Measurements from ENCODE around the gene P4HB.

The P4HB gene

DNA sequence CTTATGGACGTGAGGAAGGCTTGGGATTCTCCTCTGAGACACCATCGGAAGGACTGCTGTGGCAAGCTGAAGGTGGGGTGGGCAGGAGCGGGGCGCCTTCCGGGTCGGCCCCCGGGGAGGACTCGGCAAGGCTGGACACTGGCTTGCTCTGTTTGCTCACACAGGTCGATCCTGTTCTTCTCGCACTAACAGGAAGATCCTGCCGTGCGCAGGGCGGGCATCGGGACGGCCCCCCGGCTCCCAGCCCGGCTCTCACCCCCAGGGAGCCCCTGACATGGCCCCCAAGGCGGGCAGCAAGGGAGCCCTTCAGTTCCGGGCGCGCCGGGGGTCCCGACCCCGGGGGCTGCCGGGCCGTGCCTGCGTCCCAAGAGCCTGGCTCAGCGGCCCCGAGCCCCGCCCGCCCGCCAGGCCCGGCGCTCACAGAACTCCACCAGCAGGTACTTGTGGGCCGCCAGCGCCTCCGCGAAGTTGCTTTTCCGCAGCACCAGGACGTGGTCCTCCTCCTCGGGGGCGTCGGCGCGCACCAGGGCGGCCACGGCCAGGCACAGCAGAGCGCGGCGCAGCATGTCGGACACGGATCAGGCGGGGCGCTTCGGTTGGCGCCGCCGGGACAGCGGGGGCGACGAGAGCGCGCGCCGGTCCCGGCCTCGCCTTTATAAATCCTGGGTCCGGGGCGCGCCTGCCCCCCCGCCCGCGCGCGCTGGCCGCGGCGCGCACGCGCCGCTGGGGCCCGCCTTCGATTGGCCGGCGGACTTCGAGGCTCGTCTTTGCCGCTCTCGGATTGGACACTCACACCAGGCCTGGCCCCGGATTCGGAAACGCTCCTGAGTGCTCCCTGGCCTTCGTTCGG is at the start of gene P4HB:
Gene P4HB (minus strand): TSS at position 630 of the 850 bp plus-strand sequence. CDS start 64 bp downstream, at position 566.
- peak in 1 of 2 donors; percentile 94 for DNase-seq (ENCODE audit: low read depth in 2 of 2)

GRCh38 chr17:81909231-81909630 is 48.9 kb upstream of the P4HB start:
- DNase-seq (ENCODE audit: low read depth in 2 of 2): no peak

GRCh38 chr17:81908793-81909192 is 48.5 kb upstream of the P4HB start:
- no peak for DNase-seq (ENCODE audit: low read depth in 2 of 2)

- DNase-seq (ENCODE audit: low read depth in 2 of 2): no peak
Observed at GRCh38 chr17:81907219-81908145, 47.1 kb upstream of the P4HB start.

DNA sequence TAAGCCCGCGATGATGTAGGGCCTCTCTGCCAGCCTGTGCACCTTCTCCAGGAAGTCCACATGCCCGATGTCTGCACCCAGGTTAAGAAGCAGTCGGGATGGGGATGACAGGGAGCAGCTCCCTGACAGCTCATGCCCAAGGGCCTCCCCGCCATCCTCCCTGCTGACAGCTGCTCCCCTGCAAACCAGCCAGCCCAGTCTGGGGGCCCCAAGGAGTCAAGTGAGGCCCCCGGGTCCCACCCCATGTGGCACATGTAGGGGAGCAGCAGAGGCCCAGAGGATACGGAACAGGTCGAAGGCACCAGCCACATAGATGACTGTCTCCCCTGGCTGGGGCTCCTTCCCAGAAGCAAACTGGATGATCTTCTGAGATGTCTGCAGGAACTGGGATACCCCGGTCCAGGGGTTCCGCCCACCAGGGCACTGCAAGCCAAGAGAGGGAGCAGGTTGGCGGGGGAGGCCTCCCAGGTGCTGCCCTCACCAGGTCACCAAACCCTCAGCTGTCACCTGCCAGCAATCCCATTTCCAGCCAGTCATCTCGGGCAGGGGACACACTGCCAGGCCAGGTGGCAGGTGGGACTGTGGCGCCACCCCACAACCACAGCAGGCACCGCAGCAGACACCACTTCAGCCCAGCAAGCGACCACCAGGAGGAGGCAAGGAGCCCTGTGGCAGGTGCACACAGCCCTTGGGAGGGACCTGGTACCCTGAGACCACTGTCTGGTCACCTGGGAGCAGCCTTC is 46.3 kb upstream of the P4HB start:
- DNase-seq (ENCODE audit: low read depth in 2 of 2): no peak

GRCh38 chr17:81905993-81906392 is 45.7 kb upstream of the P4HB start:
- no peak for DNase-seq (ENCODE audit: low read depth in 2 of 2)

DNA sequence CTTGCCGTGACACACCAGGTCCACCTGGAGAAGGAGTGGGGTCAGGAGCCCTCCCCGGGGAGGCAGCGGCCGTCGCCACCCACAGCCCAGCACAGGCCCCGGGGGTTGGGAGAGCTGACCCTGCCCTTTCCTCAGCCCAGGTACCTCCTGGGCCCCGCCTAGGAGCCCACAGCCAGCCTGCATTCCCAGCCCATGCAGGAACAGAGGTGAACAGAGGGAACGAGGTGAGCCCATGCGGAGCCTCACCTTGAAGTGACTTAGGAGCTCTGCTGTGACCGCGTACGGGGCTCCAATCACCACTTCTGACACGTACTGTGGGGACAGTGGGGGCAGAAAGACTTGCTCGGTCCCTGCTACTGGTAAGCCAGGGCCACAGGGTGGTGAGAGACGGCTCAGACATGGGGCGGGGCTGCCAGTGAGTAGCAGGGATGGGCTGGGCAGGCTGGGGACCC is 45.1 kb upstream of the P4HB start:
- DNase-seq (ENCODE audit: low read depth in 2 of 2): no peak

DNA sequence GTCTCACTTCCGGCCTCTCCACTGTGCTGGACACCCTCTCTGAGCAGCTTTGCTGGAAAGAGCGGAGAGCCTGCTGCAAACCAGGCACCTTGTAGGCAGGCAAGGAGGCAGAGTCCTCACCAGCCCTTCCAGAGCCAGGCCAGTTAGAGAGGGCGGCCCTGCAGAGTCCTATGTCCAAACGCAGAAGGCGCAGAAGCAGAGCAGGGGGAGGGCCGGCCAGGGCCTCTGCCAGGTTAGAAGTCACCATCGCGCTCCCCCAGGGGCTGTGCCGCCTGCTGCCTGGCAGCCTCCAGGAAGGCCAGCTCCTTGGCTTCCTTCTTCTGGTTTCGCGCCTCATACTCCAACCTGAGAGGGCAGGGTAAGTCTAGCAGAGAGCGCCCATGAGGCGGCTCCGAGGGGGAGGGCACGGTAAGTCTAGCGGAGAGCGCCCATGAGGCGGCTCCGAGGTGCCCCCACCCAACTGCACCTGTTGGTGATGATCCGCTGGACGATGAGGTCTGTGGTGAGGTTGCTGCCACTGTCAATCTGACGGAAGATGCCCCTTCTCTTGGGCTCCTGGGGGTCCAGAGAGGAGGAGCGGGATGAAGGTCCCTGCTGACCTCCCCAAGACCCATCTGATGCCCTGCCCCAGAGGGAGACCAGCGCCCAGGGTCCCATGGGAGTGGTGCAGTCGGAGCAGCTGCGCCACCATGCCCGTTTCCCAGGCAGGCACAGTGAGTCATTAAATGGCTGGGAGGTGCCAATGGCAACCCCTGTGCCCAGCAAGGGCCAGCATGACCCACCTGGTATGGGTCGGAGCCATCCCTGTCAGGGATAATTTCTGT is 44.5 kb upstream of the P4HB start:
- no peak for DNase-seq (ENCODE audit: low read depth in 2 of 2)

- DNase-seq (ENCODE audit: low read depth in 2 of 2): no peak
Observed at GRCh38 chr17:81903896-81904599, 43.7 kb upstream of the P4HB start.

GRCh38 chr17:81903415-81903831 is 43.1 kb upstream of the P4HB start:
- no peak for DNase-seq (ENCODE audit: low read depth in 2 of 2)

- DNase-seq (ENCODE audit: low read depth in 2 of 2): no peak
Observed at GRCh38 chr17:81902653-81903414, 42.5 kb upstream of the P4HB start.

GRCh38 chr17:81902023-81902652 is 41.8 kb upstream of the P4HB start, which contains the start of gene NPB:
TSS of gene NPB (plus strand) at chr17:81902238. CDS start at chr17:81902278, 40 bp downstream.
- DNase-seq (ENCODE audit: low read depth in 2 of 2): no peak

GRCh38 chr17:81901167-81902022 is 41.1 kb upstream of the P4HB start:
- DNase-seq (ENCODE audit: low read depth in 2 of 2): no peak

GRCh38 chr17:81900181-81900820 is 40.0 kb upstream of the P4HB start:
- DNase-seq (ENCODE audit: low read depth in 2 of 2): no peak

DNA sequence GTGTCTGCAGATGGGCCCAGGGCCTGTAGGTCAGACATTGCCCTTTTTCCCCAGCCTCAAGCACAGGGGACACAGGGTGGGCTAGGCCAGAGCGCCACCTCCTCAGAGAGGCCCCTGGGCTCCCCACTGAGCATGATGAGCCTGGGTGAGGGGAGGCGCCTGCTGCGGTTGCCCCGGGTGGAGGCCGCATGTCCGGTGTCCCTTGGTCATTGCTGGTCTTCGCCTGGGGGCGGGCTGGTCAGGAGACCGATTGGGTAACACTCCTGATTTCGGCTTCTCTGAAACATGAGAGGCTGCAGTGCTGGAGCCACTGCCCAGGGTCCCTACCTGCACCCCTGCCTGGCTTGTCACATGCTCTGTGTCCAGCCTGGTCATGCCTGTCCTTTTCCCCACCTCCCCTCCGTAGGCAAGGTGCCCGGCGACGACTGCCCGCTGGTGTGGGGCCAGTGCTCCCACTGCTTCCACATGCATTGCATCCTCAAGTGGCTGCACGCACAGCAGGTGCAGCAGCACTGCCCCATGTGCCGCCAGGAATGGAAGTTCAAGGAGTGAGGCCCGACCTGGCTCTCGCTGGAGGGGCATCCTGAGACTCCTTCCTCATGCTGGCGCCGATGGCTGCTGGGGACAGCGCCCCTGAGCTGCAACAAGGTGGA is 39.3 kb upstream of the P4HB start:
- DNase-seq (ENCODE audit: low read depth in 2 of 2): no peak

- no peak for DNase-seq (ENCODE audit: low read depth in 2 of 2)
Observed at GRCh38 chr17:81898885-81899284, 38.5 kb upstream of the P4HB start.

Data from activated CD4-positive, alpha-beta T cell treated with anti-CD3 and anti-CD28 coated beads for 24 hours (primary cell).